Measurements from ENCODE around the gene SV2C.
A peak's percentile ranks its signal among the peaks of the same experiment; 100 is the strongest.

DNA sequence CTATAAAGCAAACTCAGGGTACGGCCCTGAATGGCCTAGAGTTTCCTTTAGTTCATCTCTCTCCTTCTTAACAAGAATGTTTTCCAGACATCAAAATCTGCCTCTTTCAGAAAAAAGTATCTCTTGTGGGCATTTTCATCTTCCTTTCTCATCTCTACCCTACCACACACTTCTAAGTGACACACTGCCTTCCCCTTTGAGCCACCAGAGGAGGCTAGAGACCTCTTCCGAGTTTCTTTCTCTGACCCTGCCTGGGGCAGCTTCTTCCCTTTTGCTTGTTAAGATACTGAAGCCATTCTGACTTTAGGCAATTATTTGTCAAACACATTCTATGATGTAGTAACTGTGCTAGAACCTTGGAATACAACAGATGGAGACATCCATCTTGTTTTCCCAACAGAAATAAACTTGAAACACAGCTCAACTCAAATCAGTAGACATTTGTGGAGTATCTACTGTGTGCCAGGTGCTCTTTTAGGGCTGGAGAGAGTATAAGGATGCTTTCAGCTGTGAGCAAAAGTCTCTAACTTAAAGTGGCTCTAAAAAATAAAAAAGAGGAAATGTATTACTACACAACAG is 8.6 kb upstream of the SV2C start:
- TF ChIP-seq, protein P1, sequence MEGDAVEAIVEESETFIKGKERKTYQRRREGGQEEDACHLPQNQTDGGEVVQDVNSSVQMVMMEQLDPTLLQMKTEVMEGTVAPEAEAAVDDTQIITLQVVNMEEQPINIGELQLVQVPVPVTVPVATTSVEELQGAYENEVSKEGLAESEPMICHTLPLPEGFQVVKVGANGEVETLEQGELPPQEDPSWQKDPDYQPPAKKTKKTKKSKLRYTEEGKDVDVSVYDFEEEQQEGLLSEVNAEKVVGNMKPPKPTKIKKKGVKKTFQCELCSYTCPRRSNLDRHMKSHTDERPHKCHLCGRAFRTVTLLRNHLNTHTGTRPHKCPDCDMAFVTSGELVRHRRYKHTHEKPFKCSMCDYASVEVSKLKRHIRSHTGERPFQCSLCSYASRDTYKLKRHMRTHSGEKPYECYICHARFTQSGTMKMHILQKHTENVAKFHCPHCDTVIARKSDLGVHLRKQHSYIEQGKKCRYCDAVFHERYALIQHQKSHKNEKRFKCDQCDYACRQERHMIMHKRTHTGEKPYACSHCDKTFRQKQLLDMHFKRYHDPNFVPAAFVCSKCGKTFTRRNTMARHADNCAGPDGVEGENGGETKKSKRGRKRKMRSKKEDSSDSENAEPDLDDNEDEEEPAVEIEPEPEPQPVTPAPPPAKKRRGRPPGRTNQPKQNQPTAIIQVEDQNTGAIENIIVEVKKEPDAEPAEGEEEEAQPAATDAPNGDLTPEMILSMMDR (conservative IDR thresholded peaks at IDR 0.05) = peak; percentile 81
- TF ChIP-seq ZFX (IDR thresholded peaks at IDR 0.05) = no peak
